ENCODE results near the gene CRISP1. TPM values are rescaled to one million over a fixed set of nuclear protein-coding genes. Genes with fewer than 3 reads are reported as not detected.

Gene CRISP1
- total RNA-seq, 1 donor from 2014 or later = not detected

Other genes starting within 250 kb of the CRISP1 start
- gene RHAG, start 229.7 kb downstream of the CRISP1 start, total RNA-seq = 0.76 TPM
- gene CRISP2, start 153.0 kb downstream of the CRISP1 start, total RNA-seq = not detected
- gene CRISP3, start 122.1 kb downstream of the CRISP1 start, total RNA-seq = not detected
- not detected for gene PGK2, start 79.2 kb downstream of the CRISP1 start, total RNA-seq
- gene DEFB114, start 97.6 kb upstream of the CRISP1 start, total RNA-seq = not detected
- not detected for gene DEFB113, start 103.1 kb upstream of the CRISP1 start, total RNA-seq
- gene DEFB110, start 155.5 kb upstream of the CRISP1 start, total RNA-seq = not detected
- not detected for gene DEFB112, start 183.4 kb upstream of the CRISP1 start, total RNA-seq